ENCODE results near the gene FOXC1.

Gene FOXC1

DNA sequence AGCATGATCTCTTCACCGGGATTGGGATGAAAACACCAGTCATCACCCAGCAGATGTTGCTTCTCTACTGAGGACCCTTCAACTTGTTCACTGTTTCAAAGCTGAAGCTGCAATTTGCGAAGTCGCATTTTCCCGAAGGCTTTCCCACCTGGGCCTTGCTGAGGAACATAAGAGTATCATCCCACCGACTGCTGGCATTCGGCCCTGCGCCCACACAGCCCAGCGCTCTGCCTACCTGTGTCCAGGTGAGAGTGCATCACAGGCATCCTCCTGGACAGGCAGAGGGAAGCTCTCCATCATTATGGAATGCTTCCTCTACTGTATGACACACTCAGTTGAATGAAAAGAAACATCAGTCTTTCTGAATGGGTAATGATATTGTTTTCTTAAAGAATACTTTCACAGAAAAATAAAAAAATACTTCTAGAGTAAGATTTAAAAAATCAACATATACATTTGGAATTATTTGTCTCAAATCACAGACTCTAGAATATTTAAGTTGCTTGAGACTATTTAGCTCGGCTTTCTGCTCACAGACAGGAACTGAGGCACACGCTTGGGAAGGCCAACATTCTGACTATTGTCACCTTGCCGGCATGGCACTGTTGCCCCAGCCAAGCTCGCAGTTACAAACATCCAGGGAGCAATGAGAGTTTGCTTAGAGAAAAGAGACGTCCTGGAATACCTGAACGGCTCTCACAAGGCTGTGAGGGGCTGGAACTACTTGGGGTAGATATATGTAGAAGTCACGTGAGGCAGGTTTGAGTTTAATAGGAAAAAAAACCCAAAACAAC, 48.7 kb downstream of the FOXC1 start:
- TF ChIP-seq, protein P1, sequence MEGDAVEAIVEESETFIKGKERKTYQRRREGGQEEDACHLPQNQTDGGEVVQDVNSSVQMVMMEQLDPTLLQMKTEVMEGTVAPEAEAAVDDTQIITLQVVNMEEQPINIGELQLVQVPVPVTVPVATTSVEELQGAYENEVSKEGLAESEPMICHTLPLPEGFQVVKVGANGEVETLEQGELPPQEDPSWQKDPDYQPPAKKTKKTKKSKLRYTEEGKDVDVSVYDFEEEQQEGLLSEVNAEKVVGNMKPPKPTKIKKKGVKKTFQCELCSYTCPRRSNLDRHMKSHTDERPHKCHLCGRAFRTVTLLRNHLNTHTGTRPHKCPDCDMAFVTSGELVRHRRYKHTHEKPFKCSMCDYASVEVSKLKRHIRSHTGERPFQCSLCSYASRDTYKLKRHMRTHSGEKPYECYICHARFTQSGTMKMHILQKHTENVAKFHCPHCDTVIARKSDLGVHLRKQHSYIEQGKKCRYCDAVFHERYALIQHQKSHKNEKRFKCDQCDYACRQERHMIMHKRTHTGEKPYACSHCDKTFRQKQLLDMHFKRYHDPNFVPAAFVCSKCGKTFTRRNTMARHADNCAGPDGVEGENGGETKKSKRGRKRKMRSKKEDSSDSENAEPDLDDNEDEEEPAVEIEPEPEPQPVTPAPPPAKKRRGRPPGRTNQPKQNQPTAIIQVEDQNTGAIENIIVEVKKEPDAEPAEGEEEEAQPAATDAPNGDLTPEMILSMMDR (conservative IDR thresholded peaks at IDR 0.05; ENCODE audit: low read length) = no peak
- H3K4me3 ChIP-seq (ENCODE audit: low read length) = no peak overlapping the region
- no peak for DNase-seq (ENCODE audit: low read depth)

DNA sequence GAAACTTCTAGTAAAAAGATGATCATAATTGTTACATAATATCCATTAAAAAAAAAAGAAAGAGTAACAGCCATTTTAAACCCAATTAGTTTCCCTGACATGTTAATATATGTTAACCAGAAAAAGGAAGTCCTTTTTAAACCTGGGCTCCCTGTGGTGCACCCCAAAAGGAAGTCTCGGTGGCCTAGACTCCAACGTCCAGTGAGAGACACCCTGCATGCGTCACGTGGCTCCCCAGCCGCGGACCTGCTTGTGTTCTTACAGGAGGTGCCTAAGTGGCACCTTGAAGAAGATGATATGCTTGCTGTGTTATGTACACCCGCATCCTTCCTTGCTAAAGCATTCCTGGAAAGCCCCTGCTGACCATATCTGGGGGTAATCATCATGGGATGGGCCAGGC, 50.1 kb downstream of the FOXC1 start:
- TF ChIP-seq, protein P1 (conservative IDR thresholded peaks at IDR 0.05; ENCODE audit: low read length) = no peak
- no peak overlapping the region for H3K4me3 ChIP-seq (ENCODE audit: low read length)
- DNase-seq (ENCODE audit: low read depth) = no peak

DNA sequence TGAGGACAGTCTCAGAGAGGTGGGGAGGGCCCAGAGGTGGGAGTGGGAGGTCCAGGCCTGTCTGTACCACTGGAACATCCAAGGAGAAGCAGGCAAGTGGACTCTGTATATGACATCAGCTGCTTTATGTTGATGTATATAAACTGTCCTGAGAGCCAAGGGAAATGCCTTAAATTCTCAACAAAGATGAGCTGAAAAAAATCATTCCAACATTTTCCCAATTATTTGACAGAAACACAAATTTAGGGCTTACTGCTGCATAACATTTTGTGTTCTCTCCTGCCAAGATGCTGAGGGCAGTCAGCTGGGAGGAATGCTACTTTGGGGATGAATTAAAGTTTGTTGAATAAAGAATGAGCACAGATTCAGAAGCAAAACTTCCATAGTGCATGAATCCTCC, 52.8 kb downstream of the FOXC1 start:
- TF ChIP-seq, protein P1 (conservative IDR thresholded peaks at IDR 0.05; ENCODE audit: low read length) = no peak
- H3K4me3 ChIP-seq (ENCODE audit: low read length) = no peak overlapping the region
- DNase-seq (ENCODE audit: low read depth) = peak; percentile 72
